Measurements from ENCODE around the gene TMEM263. TPM values are rescaled to one million over a fixed set of nuclear protein-coding genes. Genes with fewer than 3 reads are reported as not detected.

Gene TMEM263
- total and polyA plus RNA-seq, 9 of the 15 experiments (the other 6 are each of a cell fraction or from before 2014, with no cell fraction given), result 12.6 to 36.7 (median 24.4) TPM

DNA sequence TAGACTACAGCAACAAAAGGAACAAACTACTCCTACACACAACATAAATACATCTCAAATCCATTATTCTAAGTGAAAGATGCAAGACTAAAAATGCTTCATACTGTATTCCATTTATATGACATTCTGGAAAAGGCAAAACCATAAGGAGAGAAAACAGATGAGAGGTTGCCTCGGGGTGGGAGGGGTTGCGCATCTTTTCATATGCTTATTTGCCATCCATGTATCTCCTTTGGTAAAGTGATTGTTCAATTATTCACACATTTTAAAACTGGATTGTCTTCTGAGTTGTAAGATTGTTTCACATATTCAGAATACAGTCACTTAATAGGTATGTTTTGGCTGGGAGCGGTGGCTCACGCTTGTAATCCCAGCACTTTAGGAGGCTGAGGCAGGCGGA is 5.1 kb upstream of the TMEM263 start (continued):
- TF ChIP-seq HINFP (tag; conservative IDR thresholded peaks at IDR 0.05; ENCODE audit: low read depth), result no peak
- TF ChIP-seq RBM25 (IDR thresholded peaks at IDR 0.05; ENCODE audit: low read depth, low read length, severe bottlenecking), result no peak
- TF ChIP-seq KDM1A (IDR thresholded peaks at IDR 0.05), result no peak
- no peak for TF ChIP-seq KLF6 (CRISPR knock-in tag; IDR thresholded peaks at IDR 0.05; ENCODE audit: borderline replicate concordance)
- TF ChIP-seq HDAC1 (IDR thresholded peaks at IDR 0.05), result no peak
- TF ChIP-seq NCOR1 (IDR thresholded peaks at IDR 0.05), result no peak
- no peak for TF ChIP-seq PYGO2 (tag; IDR thresholded peaks at IDR 0.05)
- no peak for TF ChIP-seq IFI16 (CRISPR knock-in tag; IDR thresholded peaks at IDR 0.05)

DNA sequence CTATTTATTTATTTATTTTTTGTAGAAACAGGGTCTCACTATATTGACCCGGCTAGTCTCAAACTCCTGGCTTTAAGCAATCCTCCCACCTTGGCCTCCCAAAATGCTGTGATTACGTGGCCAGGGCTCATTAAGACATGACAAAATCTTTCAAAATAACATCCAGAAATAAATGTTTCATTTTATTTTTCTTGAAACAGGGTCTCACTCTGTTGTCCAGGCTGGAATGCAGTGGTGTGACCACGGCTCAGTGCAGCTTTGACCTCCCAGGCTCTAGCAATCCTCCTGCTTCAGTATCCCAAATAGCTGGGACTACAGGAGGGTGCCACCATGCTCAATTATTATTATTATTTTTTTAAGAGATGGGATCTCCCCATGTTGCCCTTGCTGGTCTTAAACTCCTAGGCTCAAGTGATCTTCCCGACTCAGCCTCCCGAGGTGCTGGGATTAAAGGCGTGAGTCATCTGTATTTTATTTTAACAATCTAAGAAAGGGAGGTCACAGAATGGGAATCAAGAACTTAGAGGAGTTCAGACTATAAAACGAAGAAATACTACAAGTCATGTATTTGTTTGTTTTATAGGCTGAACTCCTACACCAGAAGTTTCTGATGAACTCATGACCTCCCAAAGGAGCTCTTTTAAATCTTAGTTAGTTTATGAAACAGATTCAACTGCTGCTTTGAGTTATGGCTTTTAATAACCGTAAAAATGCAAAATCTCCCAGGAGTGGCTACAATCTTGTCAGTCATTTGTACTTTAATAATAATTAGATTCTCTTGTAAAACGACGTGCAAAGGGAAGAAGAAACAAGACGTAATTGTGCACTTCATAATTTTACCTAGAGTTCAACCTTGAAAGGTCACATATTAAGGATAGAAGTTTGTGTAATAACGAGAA is 2.1 kb upstream of the TMEM263 start:
- Histone ChIP-seq H3K9me3 (replicated peaks; ENCODE audit: control insufficient read depth, insufficient read depth, low read depth, low read length) (no peaks in the 10 kb centered on the region), H3K4me1 (replicated peaks in 1 of 2; ENCODE audit: control insufficient read depth in 2 of 2, insufficient read depth in 2 of 2, low read length in 2 of 2) (peaks cover 0 to 18% of the 10 kb centered on the region in 2 experiments; a peak in 3 of 5 replicates), H3K27ac (ENCODE audit: extremely low read depth, low read depth, low read length) (peak overlapping the region; percentile 87), H3K79me2 (ENCODE audit: control insufficient read depth, insufficient read depth, low read length) (peaks cover 59% of the 10 kb centered on the region), H3K4me2 (ENCODE audit: insufficient read depth, low read length) (peak overlapping the region; percentile 77), H3K9ac (ENCODE audit: insufficient read depth in 1 of 2, low read depth in 2 of 2, low read length in 2 of 2) (peak overlapping the region; percentile 10 to 79), H2AFZ (ENCODE audit: low read depth, low read length) (0 out of 2 replicates have a peak overlapping the region, but pooled peaks have one; percentile 79), H3K4me3 (peak overlapping the region; percentile 85), H3K27me3 (ENCODE audit: control insufficient read depth in 2 of 2, insufficient read depth in 2 of 2, low read length in 2 of 2) (no peaks in the 10 kb centered on the region), H3K9me1 (ENCODE audit: control insufficient read depth, insufficient read depth, low read length) (no peaks in the 10 kb centered on the region), H3K36me3 (ENCODE audit: control insufficient read depth, insufficient read depth, low read length) (no peaks in the 10 kb centered on the region; the same call in 2 of the 3 replicates), H4K20me1 (replicated peaks; ENCODE audit: control insufficient read depth, insufficient read depth, low read length) (no peaks in the 10 kb centered on the region)
- POLR2A ChIA-PET, result interaction anchor here (1.1 to 3.5 kb wide), 4 partner anchors 9 to 26 kb away, joined by 3 to 28 read pairs (median 6); no protein-coding TSS in a partner anchor
- FAIRE-seq, result peak; percentile 32
- CTCF ChIA-PET (ENCODE audit: low intra/inter-chr PET ratio), result no interaction called here
- DNase-seq (ENCODE audit: extremely low read depth in 1 of 4, low spot score in 3 of 4), result no peak
- 29% methylated on average over 12 of the region's 12 CpGs for WGBS (ENCODE audit: insufficient coverage, low coverage, missing lambda C conversion rate)
- no peak for ATAC-seq
- intact Hi-C loops (cut with micrococcal nuclease), result no loop called here
- no TSS peak for BruUV-seq (replicated peaks)
- in situ Hi-C loops (cut with MboI), result no loop called here
- TF ChIP-seq TFAM (CRISPR knock-in tag; conservative IDR thresholded peaks at IDR 0.05) (no peak), SREBF1 (IDR thresholded peaks at IDR 0.05; ENCODE audit: borderline replicate concordance, low read depth, low read length) (no peak), HDAC8 (tag; IDR thresholded peaks at IDR 0.05) (no peak), KAT2B (IDR thresholded peaks at IDR 0.05; ENCODE audit: low read depth, low read length) (no peak), GTF2B (IDR thresholded peaks at IDR 0.05; ENCODE audit: extremely low read depth, insufficient read length) (no peak), ZNF263 (CRISPR knock-in tag; IDR thresholded peaks at IDR 0.05; ENCODE audit: borderline replicate concordance) (no peak), MCM5 (IDR thresholded peaks at IDR 0.05; ENCODE audit: low read depth) (no peak), CCNT2 (IDR thresholded peaks at IDR 0.05; ENCODE audit: borderline replicate concordance, extremely low read depth, insufficient read length, low read depth, low read length) (no peak), ARNT (IDR thresholded peaks at IDR 0.05) (no peak), ZNF644 (tag; IDR thresholded peaks at IDR 0.05; ENCODE audit: low read depth) (no peak), TAL1 (IDR thresholded peaks at IDR 0.05) (no peak), ZNF79 (CRISPR knock-in tag; IDR thresholded peaks at IDR 0.05; ENCODE audit: low read depth) (no peak)
